GM23338 (cell line): ENCODE measurements around the gene TEX14. TPM values are rescaled to one million over a fixed set of nuclear protein-coding genes. Genes with fewer than 3 reads are reported as not detected.

Source experiments
- ATAC-seq: fragments of 200-7000 bp; cut with Tn5 transposase; 3 replicates; pipeline ENCODE4 v1.9.1; 2020
- DNase-seq: peaks from one replicate; pipeline ENCODE4 v3.0.0-alpha.2; 2015; ENCODE audit warnings: low spot score
- H2AFZ ChIP-seq: fragments of 200-600 bp; sonication (generic); 2 replicates; pipeline ENCODE4 v1.8.0; 2016; ENCODE audit warnings: antibody characterized with exemption, mild to moderate bottlenecking, moderate library complexity
- H3F3A ChIP-seq: fragments of 200-600 bp; sonication (generic); replicated peaks from 2 replicates; pipeline ENCODE4 v1.8.0; 2017; ENCODE audit warnings: antibody characterized with exemption, mixed run types, low read depth
- H3K27ac ChIP-seq: fragments of 200-600 bp; sonication (generic); 2 replicates; pipeline ENCODE4 v1.6.1; 2016; ENCODE audit warnings: low read depth
- H3K27me3 ChIP-seq: fragments of 200-600 bp; sonication (generic); 2 replicates; pipeline ENCODE4 v1.8.0; 2016; ENCODE audit warnings: mild to moderate bottlenecking, mixed run types, moderate library complexity; ENCODE audit not compliant: insufficient read depth
- H3K36me3 ChIP-seq: fragments of 200-600 bp; sonication (generic); 2 replicates; pipeline ENCODE4 v1.8.0; 2016; ENCODE audit warnings: mild to moderate bottlenecking; ENCODE audit not compliant: insufficient read depth
- H3K4me1 ChIP-seq: fragments of 200-600 bp; sonication (generic); 2 replicates; pipeline ENCODE4 v1.8.0; 2016; ENCODE audit warnings: mild to moderate bottlenecking, moderate library complexity; ENCODE audit not compliant: insufficient read depth
- H3K4me2 ChIP-seq: fragments of 200-600 bp; sonication (generic); 2 replicates; pipeline ENCODE4 v1.7.1; 2017; ENCODE audit warnings: mixed run types
- H3K4me3 ChIP-seq: fragments of 200-600 bp; sonication (generic); 2 replicates; pipeline ENCODE4 v1.6.1; 2016; ENCODE audit warnings: mixed run types
- H3K79me2 ChIP-seq: fragments of 200-600 bp; sonication (generic); replicated peaks from 2 replicates; pipeline ENCODE4 v1.8.0; 2017; ENCODE audit warnings: mild to moderate bottlenecking; ENCODE audit not compliant: insufficient read depth
- H3K9me2 ChIP-seq: fragments of 200-600 bp; sonication (generic); 2 replicates; pipeline ENCODE4 v1.8.0; 2017; ENCODE audit not compliant: insufficient read depth
- H4K20me1 ChIP-seq: fragments of 200-600 bp; sonication (generic); replicated peaks from 2 replicates; pipeline ENCODE4 v1.8.0; 2017; ENCODE audit warnings: mild to moderate bottlenecking; ENCODE audit not compliant: insufficient read depth
- H3K27ac Mint-ChIP-seq: 2 replicates; pipeline ENCODE4 v1.8.0; 2020; ENCODE audit warnings: inconsistent platforms, mild to moderate bottlenecking, moderate library complexity, mixed read lengths
- H3K27me3 Mint-ChIP-seq: 3 replicates; pipeline ENCODE4 v1.8.0; 2022; ENCODE audit warnings: low read depth, mild to moderate bottlenecking, moderate library complexity, mixed read lengths, inconsistent platforms; ENCODE audit not compliant: insufficient read depth, poor library complexity
- H3K36me3 Mint-ChIP-seq: 3 replicates; pipeline ENCODE4 v1.8.0; 2021; ENCODE audit warnings: low read depth, mild to moderate bottlenecking, inconsistent platforms, moderate library complexity, mixed read lengths
- H3K4me1 Mint-ChIP-seq: 3 replicates; pipeline ENCODE4 v1.8.0; 2020; ENCODE audit warnings: mild to moderate bottlenecking, inconsistent platforms, mixed read lengths
- H3K4me3 Mint-ChIP-seq: 3 replicates; pipeline ENCODE4 v1.8.0; 2021; ENCODE audit warnings: moderate library complexity, mild to moderate bottlenecking, inconsistent platforms, mixed read lengths
- H3K9me3 Mint-ChIP-seq: 3 replicates; pipeline ENCODE4 v1.8.0; 2020; ENCODE audit warnings: moderate library complexity, mild to moderate bottlenecking, inconsistent platforms, mixed read lengths
- CREB1 ChIP-seq: fragments of 250-450 bp; sonication (Bioruptor Pico); IDR thresholded peaks from 2 replicates; pipeline ENCODE4 v1.5.0; 2020; ENCODE audit warnings: low read depth, mild to moderate bottlenecking, moderate library complexity
- EZH2 ChIP-seq: fragments of 200-600 bp; sonication (generic); IDR thresholded peaks from one replicate; pipeline ENCODE4 v1.8.0; 2017; ENCODE audit warnings: antibody characterized with exemption, mild to moderate bottlenecking, low read depth; ENCODE audit not compliant: unreplicated experiment
- EZH2phosphoT487 ChIP-seq: fragments of 200-600 bp; sonication (generic); IDR thresholded peaks from one replicate; pipeline ENCODE4 v1.8.1; 2018; ENCODE audit warnings: antibody characterized with exemption; ENCODE audit not compliant: unreplicated experiment
- JUNB ChIP-seq: IDR thresholded peaks from one replicate; pipeline ENCODE4 v1.6.1; 2016; ENCODE audit warnings: antibody characterized with exemption; ENCODE audit not compliant: unreplicated experiment
- NANOG ChIP-seq: IDR thresholded peaks from 2 replicates; pipeline ENCODE4 v1.6.1; 2016; ENCODE audit warnings: antibody characterized with exemption, borderline replicate concordance
- POLR2AphosphoS5 ChIP-seq: IDR thresholded peaks from 2 replicates; pipeline ENCODE4 v1.6.1; 2016; ENCODE audit warnings: antibody characterized with exemption, low read depth
- ZNF114 ChIP-seq: fragments of 250-450 bp; sonication (Bioruptor Pico); IDR thresholded peaks from 2 replicates; pipeline ENCODE4 v1.5.0; 2020; ENCODE audit warnings: mild to moderate bottlenecking, moderate library complexity
- ZNF331 ChIP-seq: fragments of 250-450 bp; sonication (Bioruptor Pico); IDR thresholded peaks from 2 replicates; pipeline ENCODE4 v1.5.0; 2020; ENCODE audit warnings: low read depth, mild to moderate bottlenecking, moderate library complexity
- polyA plus RNA-seq: library from polyadenylated mRNA; unstranded; fragments of >200 nt; fragmentation: Nextera tagmentation; extraction: Ambion mirVana; gene quantifications from 2 replicates; pipeline ENCODE4 v1.2.1, GENCODE V29; 2016
- total RNA-seq: library from RNA; depleted of rRNA; stranded (reverse); fragments of >200 nt; shearing (Covaris generic); gene quantifications from 2 replicates; pipeline ENCODE4 v1.2.3, GENCODE V29; 2014
- TF ChIP-seq, protein P1 (sequence below), 2 experiments: fragments of 200-600 bp in 1 of 2; sonication (generic) in 1 of 2; conservative IDR thresholded peaks; 2 replicates each; pipeline versions ENCODE4 v1.5.1 to v1.6.1; 2016 to 2017; ENCODE audit warnings: antibody characterized with exemption in 2 of 2, low read depth in 2 of 2, mild to moderate bottlenecking in 2 of 2, moderate library complexity in 1 of 2
- TF ChIP-seq, protein P2 (sequence below): IDR thresholded peaks from 2 replicates; pipeline ENCODE4 v1.6.1; 2016; ENCODE audit warnings: antibody characterized with exemption
- TF ChIP-seq, protein P3 (sequence below): IDR thresholded peaks from one replicate; pipeline ENCODE4 v1.6.1; 2018; ENCODE audit warnings: antibody characterized with exemption; ENCODE audit not compliant: unreplicated experiment
- TF ChIP-seq, protein P4 (sequence below): fragments of 250-450 bp; sonication (Bioruptor Pico); IDR thresholded peaks from 2 replicates; pipeline ENCODE4 v1.5.0; 2020; ENCODE audit warnings: mild to moderate bottlenecking, moderate library complexity

The TEX14 gene
- total and polyA plus RNA-seq, 2 experiments from 2014 or later = 0.80 to 2.6 TPM

DNA sequence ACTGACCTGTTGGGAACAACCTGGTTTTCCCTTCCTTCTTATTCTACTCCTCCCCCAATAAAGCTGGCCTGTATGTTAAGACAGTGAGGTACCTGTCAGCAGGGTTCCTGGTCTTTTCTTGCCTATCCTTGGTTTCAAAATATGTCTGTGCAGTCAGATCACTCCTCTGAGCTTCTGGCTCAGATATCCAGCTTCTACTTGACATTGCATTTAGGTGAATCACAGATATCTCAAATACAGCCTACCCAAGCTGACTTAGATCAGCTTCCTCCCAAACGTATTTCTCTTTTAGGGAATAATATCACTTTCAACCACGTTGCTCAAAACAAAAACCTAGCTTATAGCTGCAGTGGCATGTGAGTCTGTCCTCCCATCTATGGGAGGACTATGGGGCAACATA is 48.7 kb downstream of the TEX14 start:
- no peaks in the 10 kb centered on the region for H3K79me2 ChIP-seq
- Mint-ChIP-seq H3K36me3 (no peaks in the 10 kb centered on the region), H3K27me3 (peaks cover 3% of the 10 kb centered on the region), H3K4me1 (0 out of 3 replicates have a peak, but pooled peaks cover 3% of the 10 kb centered on the region), H3K27ac (no peak overlapping the region), H3K9me3 (no peaks in the 10 kb centered on the region), H3K4me3 (no peak overlapping the region)
- H4K20me1 ChIP-seq = no peaks in the 10 kb centered on the region
- H3K27ac ChIP-seq = no peak overlapping the region
- no peaks in the 10 kb centered on the region for H3F3A ChIP-seq
- no peaks in the 10 kb centered on the region for H3K9me2 ChIP-seq
- H3K4me3 ChIP-seq = no peak overlapping the region
- no peak overlapping the region for H2AFZ ChIP-seq
- no peak for DNase-seq
- TF ChIP-seq CREB1 (no peak), JUNB (no peak), NANOG (no peak), EZH2 (no peak), ZNF331 (no peak), ZNF114 (no peak), POLR2AphosphoS5 (no peak), EZH2phosphoT487 (no peak)
- TF ChIP-seq, protein P1, sequence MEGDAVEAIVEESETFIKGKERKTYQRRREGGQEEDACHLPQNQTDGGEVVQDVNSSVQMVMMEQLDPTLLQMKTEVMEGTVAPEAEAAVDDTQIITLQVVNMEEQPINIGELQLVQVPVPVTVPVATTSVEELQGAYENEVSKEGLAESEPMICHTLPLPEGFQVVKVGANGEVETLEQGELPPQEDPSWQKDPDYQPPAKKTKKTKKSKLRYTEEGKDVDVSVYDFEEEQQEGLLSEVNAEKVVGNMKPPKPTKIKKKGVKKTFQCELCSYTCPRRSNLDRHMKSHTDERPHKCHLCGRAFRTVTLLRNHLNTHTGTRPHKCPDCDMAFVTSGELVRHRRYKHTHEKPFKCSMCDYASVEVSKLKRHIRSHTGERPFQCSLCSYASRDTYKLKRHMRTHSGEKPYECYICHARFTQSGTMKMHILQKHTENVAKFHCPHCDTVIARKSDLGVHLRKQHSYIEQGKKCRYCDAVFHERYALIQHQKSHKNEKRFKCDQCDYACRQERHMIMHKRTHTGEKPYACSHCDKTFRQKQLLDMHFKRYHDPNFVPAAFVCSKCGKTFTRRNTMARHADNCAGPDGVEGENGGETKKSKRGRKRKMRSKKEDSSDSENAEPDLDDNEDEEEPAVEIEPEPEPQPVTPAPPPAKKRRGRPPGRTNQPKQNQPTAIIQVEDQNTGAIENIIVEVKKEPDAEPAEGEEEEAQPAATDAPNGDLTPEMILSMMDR (conservative IDR thresholded peaks at IDR 0.05; ENCODE audit: low read depth in 2 of 2) = no peak
- TF ChIP-seq, protein P2, sequence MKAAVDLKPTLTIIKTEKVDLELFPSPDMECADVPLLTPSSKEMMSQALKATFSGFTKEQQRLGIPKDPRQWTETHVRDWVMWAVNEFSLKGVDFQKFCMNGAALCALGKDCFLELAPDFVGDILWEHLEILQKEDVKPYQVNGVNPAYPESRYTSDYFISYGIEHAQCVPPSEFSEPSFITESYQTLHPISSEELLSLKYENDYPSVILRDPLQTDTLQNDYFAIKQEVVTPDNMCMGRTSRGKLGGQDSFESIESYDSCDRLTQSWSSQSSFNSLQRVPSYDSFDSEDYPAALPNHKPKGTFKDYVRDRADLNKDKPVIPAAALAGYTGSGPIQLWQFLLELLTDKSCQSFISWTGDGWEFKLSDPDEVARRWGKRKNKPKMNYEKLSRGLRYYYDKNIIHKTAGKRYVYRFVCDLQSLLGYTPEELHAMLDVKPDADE = no peak
- TF ChIP-seq, protein P3, sequence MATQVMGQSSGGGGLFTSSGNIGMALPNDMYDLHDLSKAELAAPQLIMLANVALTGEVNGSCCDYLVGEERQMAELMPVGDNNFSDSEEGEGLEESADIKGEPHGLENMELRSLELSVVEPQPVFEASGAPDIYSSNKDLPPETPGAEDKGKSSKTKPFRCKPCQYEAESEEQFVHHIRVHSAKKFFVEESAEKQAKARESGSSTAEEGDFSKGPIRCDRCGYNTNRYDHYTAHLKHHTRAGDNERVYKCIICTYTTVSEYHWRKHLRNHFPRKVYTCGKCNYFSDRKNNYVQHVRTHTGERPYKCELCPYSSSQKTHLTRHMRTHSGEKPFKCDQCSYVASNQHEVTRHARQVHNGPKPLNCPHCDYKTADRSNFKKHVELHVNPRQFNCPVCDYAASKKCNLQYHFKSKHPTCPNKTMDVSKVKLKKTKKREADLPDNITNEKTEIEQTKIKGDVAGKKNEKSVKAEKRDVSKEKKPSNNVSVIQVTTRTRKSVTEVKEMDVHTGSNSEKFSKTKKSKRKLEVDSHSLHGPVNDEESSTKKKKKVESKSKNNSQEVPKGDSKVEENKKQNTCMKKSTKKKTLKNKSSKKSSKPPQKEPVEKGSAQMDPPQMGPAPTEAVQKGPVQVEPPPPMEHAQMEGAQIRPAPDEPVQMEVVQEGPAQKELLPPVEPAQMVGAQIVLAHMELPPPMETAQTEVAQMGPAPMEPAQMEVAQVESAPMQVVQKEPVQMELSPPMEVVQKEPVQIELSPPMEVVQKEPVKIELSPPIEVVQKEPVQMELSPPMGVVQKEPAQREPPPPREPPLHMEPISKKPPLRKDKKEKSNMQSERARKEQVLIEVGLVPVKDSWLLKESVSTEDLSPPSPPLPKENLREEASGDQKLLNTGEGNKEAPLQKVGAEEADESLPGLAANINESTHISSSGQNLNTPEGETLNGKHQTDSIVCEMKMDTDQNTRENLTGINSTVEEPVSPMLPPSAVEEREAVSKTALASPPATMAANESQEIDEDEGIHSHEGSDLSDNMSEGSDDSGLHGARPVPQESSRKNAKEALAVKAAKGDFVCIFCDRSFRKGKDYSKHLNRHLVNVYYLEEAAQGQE = no peak
- TF ChIP-seq, protein P4, sequence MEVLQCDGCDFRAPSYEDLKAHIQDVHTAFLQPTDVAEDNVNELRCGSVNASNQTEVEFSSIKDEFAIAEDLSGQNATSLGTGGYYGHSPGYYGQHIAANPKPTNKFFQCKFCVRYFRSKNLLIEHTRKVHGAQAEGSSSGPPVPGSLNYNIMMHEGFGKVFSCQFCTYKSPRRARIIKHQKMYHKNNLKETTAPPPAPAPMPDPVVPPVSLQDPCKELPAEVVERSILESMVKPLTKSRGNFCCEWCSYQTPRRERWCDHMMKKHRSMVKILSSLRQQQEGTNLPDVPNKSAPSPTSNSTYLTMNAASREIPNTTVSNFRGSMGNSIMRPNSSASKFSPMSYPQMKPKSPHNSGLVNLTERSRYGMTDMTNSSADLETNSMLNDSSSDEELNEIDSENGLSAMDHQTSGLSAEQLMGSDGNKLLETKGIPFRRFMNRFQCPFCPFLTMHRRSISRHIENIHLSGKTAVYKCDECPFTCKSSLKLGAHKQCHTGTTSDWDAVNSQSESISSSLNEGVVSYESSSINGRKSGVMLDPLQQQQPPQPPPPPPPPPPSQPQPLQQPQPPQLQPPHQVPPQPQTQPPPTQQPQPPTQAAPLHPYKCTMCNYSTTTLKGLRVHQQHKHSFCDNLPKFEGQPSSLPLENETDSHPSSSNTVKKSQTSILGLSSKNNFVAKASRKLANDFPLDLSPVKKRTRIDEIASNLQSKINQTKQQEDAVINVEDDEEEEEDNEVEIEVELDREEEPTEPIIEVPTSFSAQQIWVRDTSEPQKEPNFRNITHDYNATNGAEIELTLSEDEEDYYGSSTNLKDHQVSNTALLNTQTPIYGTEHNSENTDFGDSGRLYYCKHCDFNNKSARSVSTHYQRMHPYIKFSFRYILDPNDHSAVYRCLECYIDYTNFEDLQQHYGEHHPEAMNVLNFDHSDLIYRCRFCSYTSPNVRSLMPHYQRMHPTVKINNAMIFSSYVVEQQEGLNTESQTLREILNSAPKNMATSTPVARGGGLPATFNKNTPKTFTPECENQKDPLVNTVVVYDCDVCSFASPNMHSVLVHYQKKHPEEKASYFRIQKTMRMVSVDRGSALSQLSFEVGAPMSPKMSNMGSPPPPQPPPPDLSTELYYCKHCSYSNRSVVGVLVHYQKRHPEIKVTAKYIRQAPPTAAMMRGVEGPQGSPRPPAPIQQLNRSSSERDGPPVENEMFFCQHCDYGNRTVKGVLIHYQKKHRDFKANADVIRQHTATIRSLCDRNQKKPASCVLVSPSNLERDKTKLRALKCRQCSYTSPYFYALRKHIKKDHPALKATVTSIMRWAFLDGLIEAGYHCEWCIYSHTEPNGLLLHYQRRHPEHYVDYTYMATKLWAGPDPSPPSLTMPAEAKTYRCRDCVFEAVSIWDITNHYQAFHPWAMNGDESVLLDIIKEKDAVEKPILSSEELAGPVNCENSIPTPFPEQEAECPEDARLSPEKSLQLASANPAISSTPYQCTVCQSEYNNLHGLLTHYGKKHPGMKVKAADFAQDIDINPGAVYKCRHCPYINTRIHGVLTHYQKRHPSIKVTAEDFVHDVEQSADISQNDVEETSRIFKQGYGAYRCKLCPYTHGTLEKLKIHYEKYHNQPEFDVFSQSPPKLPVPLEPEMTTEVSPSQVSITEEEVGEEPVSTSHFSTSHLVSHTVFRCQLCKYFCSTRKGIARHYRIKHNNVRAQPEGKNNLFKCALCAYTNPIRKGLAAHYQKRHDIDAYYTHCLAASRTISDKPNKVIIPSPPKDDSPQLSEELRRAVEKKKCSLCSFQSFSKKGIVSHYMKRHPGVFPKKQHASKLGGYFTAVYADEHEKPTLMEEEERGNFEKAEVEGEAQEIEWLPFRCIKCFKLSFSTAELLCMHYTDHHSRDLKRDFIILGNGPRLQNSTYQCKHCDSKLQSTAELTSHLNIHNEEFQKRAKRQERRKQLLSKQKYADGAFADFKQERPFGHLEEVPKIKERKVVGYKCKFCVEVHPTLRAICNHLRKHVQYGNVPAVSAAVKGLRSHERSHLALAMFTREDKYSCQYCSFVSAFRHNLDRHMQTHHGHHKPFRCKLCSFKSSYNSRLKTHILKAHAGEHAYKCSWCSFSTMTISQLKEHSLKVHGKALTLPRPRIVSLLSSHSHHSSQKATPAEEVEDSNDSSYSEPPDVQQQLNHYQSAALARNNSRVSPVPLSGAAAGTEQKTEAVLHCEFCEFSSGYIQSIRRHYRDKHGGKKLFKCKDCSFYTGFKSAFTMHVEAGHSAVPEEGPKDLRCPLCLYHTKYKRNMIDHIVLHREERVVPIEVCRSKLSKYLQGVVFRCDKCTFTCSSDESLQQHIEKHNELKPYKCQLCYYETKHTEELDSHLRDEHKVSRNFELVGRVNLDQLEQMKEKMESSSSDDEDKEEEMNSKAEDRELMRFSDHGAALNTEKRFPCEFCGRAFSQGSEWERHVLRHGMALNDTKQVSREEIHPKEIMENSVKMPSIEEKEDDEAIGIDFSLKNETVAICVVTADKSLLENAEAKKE (CRISPR knock-in tag) = no peak
- H3K4me1 ChIP-seq = no peaks in the 10 kb centered on the region
- no peak overlapping the region for H3K4me2 ChIP-seq
- no peaks in the 10 kb centered on the region for H3K27me3 ChIP-seq
- ATAC-seq = no peak
- no peaks in the 10 kb centered on the region for H3K36me3 ChIP-seq
